Lung (tissue), 12 donors: ENCODE measurements around the gene RPP21. TPM values are rescaled to one million over a fixed set of nuclear protein-coding genes. Genes with fewer than 3 reads are reported as not detected.

Experiments used
- ATAC-seq: fragments of 200-7000 bp; cut with Tn5 transposase; one replicate; pipeline ENCODE4 v1.9.1; 2020; ENCODE audit warnings: moderate number of reproducible peaks; ENCODE audit not compliant: insufficient read depth, low FRiP score
- DNase-seq, 3 donors: peaks; one replicate each; pipeline ENCODE4 v3.0.0-alpha.2; 2013 to 2017
- H3K27ac ChIP-seq, 2 donors: one replicate each; pipeline ENCODE4 v1.5.1; 2013; ENCODE audit warnings: mild to moderate bottlenecking in 2 of 2, moderate library complexity in 2 of 2, control low read depth in 1 of 2, inconsistent platforms in 1 of 2, low read depth in 1 of 2, low read length in 1 of 2
- H3K27me3 ChIP-seq, 3 donors: one replicate each; pipeline ENCODE4 v1.5.1; 2013; ENCODE audit warnings: low read length in 2 of 3; ENCODE audit not compliant: control insufficient read depth in 3 of 3, insufficient read depth in 3 of 3
- H3K36me3 ChIP-seq, 4 donors: one replicate each; pipeline ENCODE4 v1.5.1; 2013; ENCODE audit warnings: low read length in 4 of 4, mild to moderate bottlenecking in 1 of 4, moderate library complexity in 1 of 4; ENCODE audit not compliant: control insufficient read depth in 4 of 4, insufficient read depth in 4 of 4
- H3K4me1 ChIP-seq, 5 donors: one replicate each; pipeline ENCODE4 v1.5.1; 2013; ENCODE audit warnings: low read length in 5 of 5, mild to moderate bottlenecking in 2 of 5, moderate library complexity in 1 of 5; ENCODE audit not compliant: control insufficient read depth in 5 of 5, insufficient read depth in 5 of 5
- H3K4me3 ChIP-seq: one replicate; pipeline ENCODE4 v1.5.1; 2013; ENCODE audit warnings: mild to moderate bottlenecking, control low read depth, moderate library complexity
- H3K9ac ChIP-seq, 2 donors: one replicate each; pipeline ENCODE4 v1.5.1; 2013; ENCODE audit warnings: low read length in 2 of 2, control low read depth in 1 of 2; ENCODE audit not compliant: insufficient read depth in 1 of 2
- H3K9me3 ChIP-seq, 4 donors: one replicate each; pipeline ENCODE4 v1.5.1; 2013; ENCODE audit warnings: low read length in 3 of 4, mild to moderate bottlenecking in 1 of 4, moderate library complexity in 1 of 4; ENCODE audit not compliant: control insufficient read depth in 4 of 4, insufficient read depth in 3 of 4
- CTCF ChIP-seq: IDR thresholded peaks from 2 replicates; pipeline ENCODE4 v1.5.1; 2012; ENCODE audit warnings: mild to moderate bottlenecking; ENCODE audit errors: control extremely low read depth, extremely low read depth
- WGBS, 2 donors: extraction: QIAGEN DNeasy Blood & Tissue Kit; methylation state at CpG; one replicate each; pipeline ENCODE4 v1.1.7; 2013; 5-methylcytosine and 5-hydroxymethylcytosine counted together
- polyA plus RNA-seq, 2 donors: library from polyadenylated mRNA; stranded (reverse); fragments of 200-250 nt; gene quantifications; one replicate each; pipeline ENCODE4 v1.2.1, GENCODE V29; 2013
- total RNA-seq, 2 donors: library from RNA; depleted of rRNA in 1 of 2; stranded (reverse); fragments of >200 nt in 1 of 2; gene quantifications; one replicate each; pipeline ENCODE4 v1.2.1, GENCODE V29; 2014 to 2021
- donor health status: control.
- donor health status: control.
- donor health status: Bipolar disorder and iron deficiency.
- donor health status: healthy.
- donor health status: DM: yes; HTN: yes; CAD: no.

The RPP21 gene
- total and polyA plus RNA-seq, 4 donors, result 13.3 to 141 (median 48.8) TPM

- H3K27ac ChIP-seq, result peak overlapping the region; percentile 97 to 99
- H3K4me3 ChIP-seq, result peak overlapping the region; percentile 73
- H3K9ac ChIP-seq, result peak overlapping the region; percentile 84 to 91
- no peaks in the 10 kb centered on the region for H3K27me3 ChIP-seq
- WGBS, 2 donors, result 9 to 14% methylated on average over 10 of the region's 10 CpGs
- peaks cover 3 to 10% (median 6%) of the 10 kb centered on the region in 4 donors for H3K36me3 ChIP-seq
- H3K4me1 ChIP-seq, result peaks cover 2 to 25% (median 14%) of the 10 kb centered on the region in 5 donors
- DNase-seq (peak in 1 of 3 donors; percentile 3), ATAC-seq (peak; percentile 27)
- no peak for TF ChIP-seq CTCF
- no peaks in the 10 kb centered on the region for H3K9me3 ChIP-seq
These were observed 19.6 kb upstream of the RPP21 start for GRCh38 chr6:30325150-30325872.

GRCh38 chr6:30325873-30326525, 19.0 kb upstream of the RPP21 start:
- ATAC-seq, result peak; percentile 73
- peak; percentile 68 to 84 (median 81) for DNase-seq
- Histone ChIP-seq H3K36me3 (peaks cover 8 to 14% (median 11%) of the 10 kb centered on the region in 4 donors), H3K9me3 (no peaks in the 10 kb centered on the region), H3K27me3 (no peaks in the 10 kb centered on the region), H3K4me1 (peaks cover 2 to 25% (median 14%) of the 10 kb centered on the region in 5 donors), H3K27ac (peak overlapping the region; percentile 97 to 99), H3K9ac (peak overlapping the region; percentile 84 to 91), H3K4me3 (peak overlapping the region; percentile 73)
- 0% methylated on average over 25 to 29 of the region's 29 CpGs for WGBS, 2 donors
- no peak for TF ChIP-seq CTCF

- Histone ChIP-seq H3K27me3 (no peaks in the 10 kb centered on the region), H3K27ac (peak within 1 kb of the TSS; percentile 97 to 99), H3K36me3 (peaks cover 8 to 14% (median 13%) of the 10 kb centered on the region in 4 donors), H3K9me3 (no peaks in the 10 kb centered on the region), H3K4me3 (peak within 1 kb of the TSS; percentile 73), H3K9ac (peak within 1 kb of the TSS; percentile 84 to 91), H3K4me1 (peaks cover 2 to 25% (median 14%) of the 10 kb centered on the region in 5 donors)
- 1% methylated on average over 48 to 90 of the region's 90 CpGs for WGBS, 2 donors
- ATAC-seq (peak; percentile 88), DNase-seq (peak; percentile 88 to 91 (median 88))
- TF ChIP-seq CTCF, result no peak
These were observed 18.3 kb upstream of the RPP21 start, which contains the start of gene TRIM39 for GRCh38 chr6:30326526-30327231. Gene TRIM39, plus strand, starts transcription at chr6:30326927. Its CDS starts 2,391 bp downstream, at chr6:30329318.
